CD4-positive, alpha-beta T cell treated with Interleukin-4 for 1 hour (primary cell): ENCODE results near the gene KRTCAP2.
A peak's percentile ranks its signal among the peaks of the same experiment; 100 is the strongest.
"Not testable (repeated sequence)": the region's sequence is repeated elsewhere in the genome, so short reads cannot be mapped to it uniquely, and the experiment has no call there.

Experiments used
- DNase-seq, 2 donors: peaks; one replicate each; pipeline ENCODE4 v3.0.0-alpha.2; 2020 to 2022

KRTCAP2 gene

DNA sequence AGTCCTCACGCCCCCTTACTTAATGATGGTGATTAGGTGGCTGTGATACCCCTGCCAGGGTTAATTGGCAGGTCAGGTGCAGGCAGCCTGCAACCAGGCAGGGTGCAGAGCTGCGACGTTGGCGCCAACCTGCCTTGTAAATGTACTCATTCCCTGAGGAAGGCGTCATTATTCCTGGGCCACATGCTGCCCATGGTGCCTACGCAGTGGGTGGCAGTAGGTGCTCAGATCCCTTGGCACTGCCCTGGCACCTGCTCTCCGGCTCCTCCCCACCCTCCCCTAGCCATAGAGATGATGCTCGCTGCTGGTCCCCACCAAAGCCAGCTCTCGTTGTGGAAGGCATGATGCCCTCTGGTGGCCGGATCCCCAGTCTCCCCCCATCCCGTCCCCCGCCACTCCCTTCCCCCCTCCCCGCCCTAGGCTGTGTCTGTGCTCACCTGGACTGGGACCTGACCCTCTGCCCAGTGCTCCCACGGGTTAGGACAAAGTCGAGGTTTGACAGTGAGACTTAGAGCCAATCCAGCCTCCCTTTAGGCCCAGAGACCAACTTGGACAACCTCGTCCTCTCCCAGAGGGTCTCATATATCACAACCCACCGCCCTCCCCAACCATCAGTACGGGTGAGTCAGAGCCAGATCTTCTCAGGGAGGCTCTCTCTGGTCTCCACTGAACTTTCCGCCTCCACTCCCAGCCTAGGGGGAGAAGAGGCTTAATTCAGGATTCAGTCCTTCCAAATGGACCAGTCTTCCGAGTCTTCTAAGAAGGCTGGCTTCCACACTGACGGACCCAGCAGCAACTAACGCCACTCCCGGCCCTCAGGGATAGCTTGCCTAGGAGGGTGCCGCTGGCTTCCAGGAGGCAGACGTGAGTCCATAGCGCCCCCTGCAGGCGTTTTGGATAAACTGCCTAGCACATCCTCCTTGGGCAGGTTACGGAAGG is 5.7 kb downstream of the KRTCAP2 start:
- DNase-seq, result peak; percentile 87 to 88

DNA sequence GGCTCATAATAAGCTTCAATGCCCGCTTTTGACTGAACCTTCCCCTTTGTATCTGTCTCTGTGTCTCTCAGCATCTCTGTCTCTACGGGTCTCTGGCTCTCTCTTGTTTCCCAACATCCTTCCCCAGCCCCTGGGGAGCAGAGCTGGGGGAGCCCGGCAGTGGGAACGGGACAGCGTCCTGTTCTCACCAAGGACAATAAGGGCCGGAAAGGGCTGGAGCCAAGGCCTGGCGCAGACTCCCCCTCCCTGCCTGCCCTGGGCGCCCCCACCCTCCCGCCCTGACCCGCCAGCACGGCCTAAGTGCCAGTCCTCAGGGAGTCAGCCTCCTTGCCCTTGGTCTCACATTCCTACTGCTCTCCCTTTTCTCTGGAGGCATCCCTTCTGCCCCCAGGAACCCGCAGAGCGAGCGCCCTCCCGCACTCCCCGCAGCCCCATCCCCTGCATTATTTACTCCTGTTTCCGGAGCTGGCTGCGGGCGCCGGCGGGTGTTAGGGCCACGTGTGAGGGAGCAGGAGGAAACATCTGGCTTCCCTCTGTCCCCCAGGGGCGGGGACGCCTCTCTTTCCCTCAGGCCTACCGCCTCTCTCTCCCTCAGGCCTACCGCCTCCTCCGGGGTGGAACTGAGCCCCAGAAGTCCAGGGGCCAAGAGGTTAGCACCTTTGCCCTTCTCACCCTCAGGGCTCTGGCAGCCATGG is 6.5 kb downstream of the KRTCAP2 start:
- DNase-seq, result peak in 1 of 2 donors; percentile 11

DNA sequence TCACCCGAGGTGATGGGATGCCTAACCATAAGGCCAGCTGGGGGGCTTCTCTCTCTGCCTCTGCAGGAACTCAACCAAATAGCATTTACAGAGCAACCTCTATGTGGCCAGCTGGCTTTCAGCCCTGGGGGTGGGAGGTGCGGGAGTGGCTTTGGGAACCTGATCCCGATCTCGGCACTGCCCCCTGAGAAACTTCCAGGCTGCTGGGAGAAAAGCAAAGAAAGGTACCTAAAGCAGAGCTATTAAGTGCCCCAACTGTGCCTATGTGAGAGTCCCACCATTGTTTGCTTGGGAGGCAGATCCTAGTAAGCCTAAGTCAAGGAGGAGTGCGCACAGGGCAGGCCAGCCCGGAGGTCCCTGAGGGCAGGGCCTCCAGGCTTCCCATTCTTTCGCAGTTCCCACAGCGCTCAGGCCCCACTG is 7.0 kb downstream of the KRTCAP2 start:
- peak in 1 of 2 donors; percentile 4 for DNase-seq

DNA sequence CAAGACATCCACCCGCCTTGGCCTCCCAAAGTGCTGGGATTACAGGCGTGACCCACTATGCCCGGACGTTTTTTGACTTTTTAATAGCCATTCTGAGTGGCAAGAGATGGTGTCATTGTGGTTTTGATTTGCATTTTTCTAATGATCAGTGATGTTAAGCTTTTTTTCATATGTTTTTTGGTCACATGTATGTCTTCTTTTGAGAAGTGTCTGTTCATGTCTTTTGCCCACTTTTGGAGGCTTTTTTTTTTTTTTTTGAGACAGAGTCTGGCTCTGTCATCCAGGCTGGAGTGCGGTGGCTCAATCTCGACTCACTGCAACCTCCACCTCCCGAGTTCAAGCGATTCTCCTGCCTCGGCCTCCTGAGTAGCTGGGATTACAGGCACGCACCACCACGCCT is 8.5 kb downstream of the KRTCAP2 start:
- not testable (repeated sequence) for DNase-seq

DNA sequence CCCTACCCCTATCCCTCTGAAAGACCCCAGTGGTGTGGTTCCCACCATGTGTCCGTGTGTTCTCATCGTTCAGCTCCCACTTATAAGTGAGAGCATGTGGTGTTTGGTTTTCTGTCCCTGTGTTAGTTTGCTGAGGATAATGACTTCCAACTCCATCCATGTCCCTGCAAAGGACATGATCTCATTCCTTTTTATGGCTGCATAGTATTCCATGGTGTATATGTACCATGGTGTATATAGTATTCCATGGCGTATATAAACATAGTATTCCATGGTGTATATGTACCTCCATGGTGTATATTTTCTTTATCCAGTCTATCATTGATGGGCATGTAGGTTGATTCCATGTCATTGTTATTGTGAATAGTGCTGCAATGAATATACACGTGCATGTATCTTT is 9.3 kb downstream of the KRTCAP2 start:
- peak in 1 of 2 donors; percentile 3 for DNase-seq

DNA sequence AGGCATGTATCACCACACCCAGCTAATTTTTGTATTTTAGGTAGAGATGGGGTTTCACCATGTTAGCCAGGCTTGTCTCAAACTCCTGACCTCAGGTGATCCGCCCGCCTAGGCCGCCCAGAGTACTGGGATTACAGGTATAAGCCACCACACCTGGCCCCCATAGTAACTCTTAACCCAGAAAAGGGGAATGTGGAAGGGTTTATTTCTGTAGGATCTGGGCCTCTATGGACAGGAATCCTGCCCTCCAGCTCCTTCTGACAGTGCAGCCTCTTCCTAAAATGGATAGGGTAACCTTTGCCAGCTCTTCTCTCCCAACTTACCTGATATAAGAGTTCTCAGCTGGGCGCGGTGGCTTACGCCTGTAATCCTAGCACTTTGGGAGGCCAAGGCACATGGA is 10.5 kb downstream of the KRTCAP2 start:
- DNase-seq, result not testable (repeated sequence)

DNA sequence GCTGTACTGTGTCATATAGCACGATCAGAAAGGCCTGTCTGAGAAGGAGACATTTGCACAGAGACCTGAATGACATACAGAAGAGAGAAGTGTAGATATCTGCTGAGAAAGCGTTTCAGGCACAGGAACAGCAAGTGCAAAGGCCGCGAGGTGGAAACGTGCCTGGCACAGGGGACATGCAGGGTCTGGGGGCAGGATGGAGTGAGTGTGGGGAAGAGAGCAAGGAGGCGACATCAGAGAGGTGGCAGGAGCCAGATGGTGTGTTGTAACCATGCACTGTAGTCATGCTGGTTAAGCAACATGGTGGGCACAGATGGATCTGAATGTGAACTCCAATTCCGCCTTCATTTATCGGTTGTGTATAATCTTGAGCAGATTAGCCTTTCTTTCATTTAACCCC is 13.0 kb downstream of the KRTCAP2 start:
- no peak for DNase-seq

DNA sequence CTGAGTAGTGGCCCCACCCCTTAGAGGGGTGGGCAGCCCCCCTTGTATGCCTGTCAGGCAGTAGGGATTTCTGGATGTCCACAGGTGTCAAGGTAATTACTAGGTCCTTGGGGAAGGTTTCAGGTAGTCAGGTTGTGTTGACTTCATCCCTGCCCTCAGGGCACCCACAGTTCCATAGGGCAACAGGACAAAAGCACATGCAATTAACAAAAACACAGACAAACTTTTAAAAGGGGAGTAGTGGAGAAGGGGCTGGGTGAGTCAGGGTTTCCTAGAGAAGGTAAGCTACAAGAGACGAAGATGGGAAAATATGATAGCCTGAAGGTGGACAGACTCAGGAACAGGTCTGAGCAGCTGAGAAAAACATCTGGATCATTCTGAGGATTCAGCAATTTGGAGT is 14.1 kb downstream of the KRTCAP2 start:
- DNase-seq, result no peak

DNA sequence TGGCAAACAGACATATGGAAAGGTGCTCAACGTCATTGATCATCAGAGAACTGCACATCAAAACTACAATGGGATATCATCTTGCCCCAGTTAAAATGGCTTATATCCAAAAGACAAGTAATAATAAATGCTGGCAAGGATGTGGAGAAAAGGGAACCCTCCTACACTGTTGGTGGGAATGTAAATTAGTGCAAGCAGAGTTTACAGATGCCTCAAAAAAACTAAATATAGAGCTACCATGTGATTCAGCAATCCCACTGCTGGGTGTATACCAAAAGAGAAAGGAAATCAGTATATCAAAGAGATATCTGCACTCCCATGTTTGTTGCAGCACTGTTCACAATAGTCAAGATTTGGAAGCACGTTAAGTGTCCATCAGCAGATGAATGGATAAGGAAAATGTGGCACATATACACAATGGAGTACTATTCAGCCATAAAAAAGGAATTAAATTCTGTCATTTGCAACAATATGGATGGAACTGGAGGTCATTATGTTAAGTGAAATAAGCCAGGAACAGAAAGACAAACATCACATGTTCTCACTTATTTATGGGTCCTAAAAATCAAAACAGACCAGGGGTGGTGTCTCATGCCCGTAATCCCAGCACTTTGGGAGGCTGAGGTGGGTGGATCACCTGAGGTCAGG is 17.0 kb downstream of the KRTCAP2 start:
- DNase-seq, result not testable (repeated sequence)

DNA sequence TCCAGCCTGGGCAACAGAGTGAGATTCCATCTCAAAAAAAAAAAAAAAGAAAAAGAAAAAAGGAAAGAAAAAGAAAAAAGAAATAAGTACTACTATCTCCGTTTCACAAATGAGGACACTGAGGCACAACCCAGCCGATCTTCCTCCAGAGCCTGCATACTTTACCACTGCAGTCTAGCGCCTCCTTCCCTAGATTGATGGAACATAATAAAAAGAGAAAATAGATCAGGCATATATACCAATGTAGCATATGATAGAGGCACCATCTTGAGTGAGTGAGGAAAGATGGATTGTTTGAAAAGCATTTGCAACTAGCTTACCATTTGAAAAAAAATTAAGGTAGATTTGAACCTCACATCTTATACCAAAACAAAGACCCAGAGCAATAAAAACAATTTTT is 27.6 kb downstream of the KRTCAP2 start:
- DNase-seq, result no peak

DNA sequence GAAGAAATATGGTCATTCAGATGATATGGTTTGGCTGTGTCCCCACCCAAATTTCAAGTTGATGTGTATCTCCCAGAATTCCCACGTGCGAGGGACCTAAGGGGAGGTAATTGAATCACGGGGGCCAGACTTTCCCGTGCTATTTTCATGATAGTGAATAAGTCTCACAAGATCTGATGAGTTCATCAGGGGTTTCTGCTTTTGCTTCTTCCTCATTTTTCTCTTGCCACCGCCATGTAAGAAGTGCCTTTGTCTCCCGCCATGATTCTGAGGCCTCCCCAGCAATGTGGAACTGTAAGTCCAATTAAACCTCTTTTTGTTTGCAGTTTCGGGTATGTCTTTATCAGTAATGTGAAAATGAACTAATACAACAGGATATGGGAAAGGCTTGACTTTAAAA is 31.4 kb downstream of the KRTCAP2 start:
- no peak for DNase-seq

DNA sequence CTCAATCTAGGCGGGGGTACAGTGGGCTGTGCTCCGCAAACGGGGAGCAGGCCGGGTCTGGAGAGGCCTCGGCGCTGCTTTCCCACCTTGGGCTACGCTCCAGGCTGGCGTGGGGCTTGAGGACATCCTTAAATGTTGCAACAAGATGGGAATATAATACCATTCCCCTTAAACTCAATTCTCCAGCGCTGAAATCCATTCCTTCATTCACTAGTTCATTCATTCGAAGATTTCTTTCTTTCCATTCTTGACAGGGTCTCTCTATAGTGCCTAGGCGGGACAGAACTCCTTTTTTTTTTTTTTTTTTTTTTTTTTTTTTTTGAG is 32.5 kb downstream of the KRTCAP2 start:
- DNase-seq, result no peak

DNA sequence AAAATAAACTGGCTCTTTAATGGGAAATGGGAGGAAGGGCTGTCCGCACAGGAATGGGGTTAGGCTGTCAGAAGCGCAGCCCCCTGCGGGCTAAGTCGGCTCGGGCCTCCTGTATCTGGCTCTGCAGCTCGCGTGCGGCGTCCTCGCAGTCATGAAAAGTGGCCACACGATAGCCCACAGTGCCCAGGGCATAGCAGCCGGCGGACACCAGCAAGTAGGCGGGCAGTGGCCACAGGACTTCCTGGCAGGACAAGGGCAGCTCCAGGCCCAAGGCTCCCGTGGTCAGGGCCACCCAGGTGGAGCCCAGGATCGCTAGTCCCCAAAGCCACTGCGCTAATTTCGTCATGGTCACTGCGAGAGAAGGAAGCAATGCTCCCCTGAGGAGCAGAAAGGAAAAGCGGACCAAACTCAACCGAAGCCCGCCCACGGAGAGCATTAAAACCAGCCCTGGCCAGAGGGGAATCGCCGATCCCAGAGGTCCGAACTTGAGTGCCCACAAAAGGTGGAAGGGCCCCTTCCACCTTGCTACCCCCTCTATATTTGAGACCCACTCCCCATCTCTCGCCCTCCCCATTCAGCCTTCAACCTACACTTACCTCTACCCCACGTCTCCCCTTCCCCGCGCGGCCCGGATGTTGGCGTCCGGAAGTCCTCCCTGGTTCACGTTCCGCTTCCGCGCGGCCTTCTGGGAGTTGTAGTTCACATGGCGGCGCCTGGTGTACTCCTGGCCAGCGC is 33.0 kb downstream of the KRTCAP2 start, which contains the start of gene DPM3:
DPM3 (minus strand) TSS at position 637 of the 735 bp plus-strand sequence; CDS start at position 346, 291 bp downstream.
- peak; percentile 87 to 88 for DNase-seq

DNA sequence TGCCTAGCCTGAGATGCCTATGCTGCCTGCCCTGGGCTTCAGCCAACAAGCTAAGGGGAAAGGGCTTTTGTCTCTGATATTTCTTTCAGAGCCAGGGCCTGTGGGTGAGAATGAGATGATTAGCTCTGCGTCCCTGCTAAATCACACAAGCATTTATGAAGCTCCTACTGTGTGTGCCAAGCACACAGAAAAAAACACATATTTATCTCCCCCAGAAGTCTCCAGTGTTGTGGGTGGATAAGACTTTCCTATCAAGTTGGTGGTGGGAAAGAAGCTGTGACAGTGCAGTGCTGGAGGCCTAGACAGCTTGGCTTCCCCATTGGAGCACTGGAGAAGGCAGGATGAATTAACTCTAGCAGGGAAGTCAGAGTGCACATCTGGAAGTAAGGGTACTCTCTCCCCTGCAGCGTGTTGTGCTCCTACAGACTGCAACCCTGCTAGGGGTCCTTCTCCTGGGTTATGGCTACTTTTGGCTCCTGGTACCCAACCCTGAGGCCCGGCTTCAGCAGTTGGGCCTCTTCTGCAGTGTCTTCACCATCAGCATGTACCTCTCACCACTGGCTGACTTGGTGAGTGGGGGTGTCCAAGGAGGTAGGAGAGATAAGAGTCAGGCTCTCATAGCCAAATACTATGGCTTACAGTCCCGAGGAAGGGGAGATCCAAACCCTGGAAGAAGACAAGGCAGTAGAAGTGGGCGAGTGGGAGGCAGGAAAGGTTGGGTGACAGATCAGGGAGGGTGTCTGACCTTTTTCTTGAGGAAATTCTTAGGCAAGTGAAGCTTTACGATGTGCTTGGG is 35.8 kb downstream of the KRTCAP2 start:
- DNase-seq, result no peak

DNA sequence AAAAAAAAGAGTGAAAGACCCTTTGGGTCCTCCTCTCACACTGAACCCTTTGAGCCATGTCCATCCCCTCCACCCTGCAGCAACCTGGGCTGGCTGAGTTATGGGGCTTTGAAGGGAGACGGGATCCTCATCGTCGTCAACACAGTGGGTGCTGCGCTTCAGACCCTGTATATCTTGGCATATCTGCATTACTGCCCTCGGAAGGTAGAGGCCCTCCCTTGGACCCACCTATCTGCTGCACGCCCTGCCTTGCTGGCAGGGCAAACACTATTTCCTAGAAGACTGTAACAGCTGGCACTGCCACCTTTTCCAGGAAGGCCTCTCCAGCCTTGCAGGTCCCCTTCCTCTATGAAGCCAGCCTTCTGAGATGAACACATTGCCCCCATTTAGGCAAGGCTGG is 36.4 kb downstream of the KRTCAP2 start:
- DNase-seq, result peak; percentile 25 to 27

DNA sequence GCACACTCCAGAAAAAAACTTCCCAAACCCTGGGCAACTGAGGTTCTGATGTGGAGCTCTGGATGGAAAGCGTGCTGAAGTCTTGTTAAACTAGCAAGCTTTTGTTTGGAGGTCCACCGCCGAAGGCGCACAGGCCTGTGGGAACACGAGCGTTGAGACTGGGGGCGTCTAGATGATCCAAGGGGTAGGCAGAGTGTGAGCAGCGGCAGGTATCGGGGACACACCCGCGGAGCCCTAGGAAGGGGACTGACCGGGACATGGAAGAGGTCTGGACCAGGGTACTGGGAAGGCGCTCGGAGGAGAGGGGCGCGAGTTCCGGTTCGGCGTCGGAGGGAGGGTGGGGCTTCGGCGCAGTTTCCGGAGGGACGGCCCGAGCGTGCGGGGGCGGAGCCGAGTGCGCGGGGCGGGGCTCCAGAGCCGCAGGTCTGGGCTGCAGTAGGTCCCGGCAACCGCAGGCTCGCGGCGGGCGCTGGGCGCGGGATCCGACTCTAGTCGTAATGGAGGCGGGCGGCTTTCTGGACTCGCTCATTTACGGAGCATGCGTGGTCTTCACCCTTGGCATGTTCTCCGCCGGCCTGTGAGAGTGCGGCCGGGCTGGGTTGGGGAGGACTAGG is 37.6 kb downstream of the KRTCAP2 start, which contains the start of gene SLC50A1:
SLC50A1 (plus strand) TSS at position 438 of the 614 bp plus-strand sequence; CDS start at position 498, 60 bp downstream.
- peak; percentile 93 to 95 for DNase-seq

DNA sequence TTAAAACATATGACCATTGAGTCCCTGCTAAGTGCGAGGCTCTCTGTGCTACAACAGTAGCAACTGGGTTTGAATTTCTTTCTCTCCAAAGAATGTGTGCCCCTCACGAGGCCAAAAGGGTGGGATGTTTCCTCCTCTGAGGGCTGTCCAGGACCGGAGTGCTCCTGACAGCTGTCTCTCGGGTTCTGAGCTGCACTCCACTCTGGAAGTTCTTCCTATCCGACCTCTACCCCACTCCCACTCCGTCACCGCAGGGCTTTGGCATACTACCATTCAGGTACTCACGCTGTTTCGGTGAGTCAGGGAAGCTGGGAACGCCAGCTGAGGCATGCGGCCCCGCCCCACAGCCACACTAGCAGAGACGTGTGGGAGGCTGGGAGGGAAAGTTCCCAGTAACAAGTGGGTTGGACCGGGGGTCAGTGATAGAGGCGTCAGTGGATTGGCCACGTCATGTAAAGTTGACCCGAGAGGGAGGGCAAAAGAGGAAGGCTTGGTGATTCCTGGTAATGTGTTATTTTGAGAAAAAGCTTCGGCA is 38.2 kb downstream of the KRTCAP2 start:
- DNase-seq, result peak; percentile 60 to 79

DNA sequence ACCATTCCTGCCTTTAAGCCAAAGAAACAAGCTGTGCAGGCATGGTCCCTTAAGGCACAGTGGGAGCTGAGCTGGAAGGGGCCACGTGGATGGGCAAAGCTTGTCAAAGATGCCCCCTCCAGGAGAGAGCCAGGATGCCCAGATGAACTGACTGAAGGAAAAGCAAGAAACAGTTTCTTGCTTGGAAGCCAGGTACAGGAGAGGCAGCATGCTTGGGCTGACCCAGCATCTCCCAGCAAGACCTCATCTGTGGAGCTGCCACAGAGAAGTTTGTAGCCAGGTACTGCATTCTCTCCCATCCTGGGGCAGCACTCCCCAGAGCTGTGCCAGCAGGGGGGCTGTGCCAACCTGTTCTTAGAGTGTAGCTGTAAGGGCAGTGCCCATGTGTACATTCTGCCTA is 38.8 kb downstream of the KRTCAP2 start:
- DNase-seq, result no peak

DNA sequence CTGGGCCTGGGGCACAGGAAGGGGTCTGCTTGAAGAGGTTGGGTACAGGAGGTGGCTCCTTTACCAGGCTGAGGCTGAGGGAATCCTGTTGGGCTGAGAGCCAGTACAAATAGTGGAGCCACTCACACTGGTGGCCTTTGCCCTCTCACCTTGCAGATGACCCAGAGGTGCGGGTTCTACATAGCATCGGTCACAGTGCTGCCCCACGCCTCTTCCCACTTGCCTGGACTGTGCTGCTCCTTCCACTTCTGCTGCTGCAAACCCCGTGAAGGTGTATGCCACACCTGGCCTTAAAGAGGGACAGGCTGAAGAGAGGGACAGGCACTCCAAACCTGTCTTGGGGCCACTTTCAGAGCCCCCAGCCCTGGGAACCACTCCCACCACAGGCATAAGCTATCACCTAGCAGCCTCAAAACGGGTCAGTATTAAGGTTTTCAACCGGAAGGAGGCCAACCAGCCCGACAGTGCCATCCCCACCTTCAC is 39.3 kb downstream of the KRTCAP2 start:
- no peak for DNase-seq

DNA sequence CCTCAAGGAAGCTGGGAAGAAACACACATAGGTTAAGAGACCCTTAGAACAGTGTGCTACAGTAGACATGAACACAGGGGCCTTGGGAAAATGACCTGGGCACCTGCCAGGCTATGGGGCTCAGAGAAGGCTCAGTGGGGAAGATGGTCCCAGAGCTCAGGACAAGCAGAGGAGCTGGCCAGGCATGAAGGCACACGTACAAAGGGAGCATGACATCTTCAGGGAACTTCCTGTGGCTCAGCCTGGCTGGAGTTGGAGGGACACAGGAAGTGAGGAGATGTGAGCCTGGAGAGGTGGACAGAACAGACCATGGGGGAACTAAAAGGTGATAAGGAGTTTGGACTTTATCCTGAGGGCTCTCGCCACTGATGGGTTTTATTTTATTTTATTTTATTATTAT is 41.2 kb downstream of the KRTCAP2 start:
- no peak for DNase-seq

DNA sequence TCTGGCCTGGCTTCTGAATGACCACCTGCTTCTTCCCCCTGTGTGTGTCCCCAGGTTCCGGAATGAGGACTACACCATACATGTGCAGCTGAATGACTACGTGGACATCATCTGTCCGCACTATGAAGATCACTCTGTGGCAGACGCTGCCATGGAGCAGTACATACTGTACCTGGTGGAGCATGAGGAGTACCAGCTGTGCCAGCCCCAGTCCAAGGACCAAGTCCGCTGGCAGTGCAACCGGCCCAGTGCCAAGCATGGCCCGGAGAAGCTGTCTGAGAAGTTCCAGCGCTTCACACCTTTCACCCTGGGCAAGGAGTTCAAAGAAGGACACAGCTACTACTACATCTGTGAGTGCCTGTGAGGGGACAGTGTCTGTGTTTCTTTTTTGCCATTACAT is 41.8 kb downstream of the KRTCAP2 start:
- no peak for DNase-seq
